H9 (cell line): ENCODE results near the gene HSPD1. TPM values are rescaled to one million over a fixed set of nuclear protein-coding genes. Genes with fewer than 3 reads are reported as not detected.

Experiments
- DNase-seq: peaks from one replicate; pipeline ENCODE4 v3.0.0-alpha.2; 2017
- H2AFZ ChIP-seq: one replicate; pipeline ENCODE4 v1.6.1; 2013; ENCODE audit warnings: mild to moderate bottlenecking, low read length, control low read depth, moderate library complexity
- H2AK5ac ChIP-seq: 2 replicates; pipeline ENCODE4 v1.6.1; 2013; ENCODE audit warnings: low read length, control low read depth, mixed read lengths; ENCODE audit not compliant: insufficient read length
- H2BK120ac ChIP-seq: one replicate; pipeline ENCODE4 v1.6.1; 2013; ENCODE audit warnings: low read depth, mild to moderate bottlenecking, low read length, control low read depth, inconsistent platforms; ENCODE audit not compliant: poor library complexity, severe bottlenecking
- H2BK12ac ChIP-seq: 2 replicates; pipeline ENCODE4 v1.6.1; 2013; ENCODE audit warnings: low read length, control low read depth, mixed read lengths, low read depth; ENCODE audit not compliant: insufficient read length
- H2BK15ac ChIP-seq: 2 replicates; pipeline ENCODE4 v1.6.1; 2013; ENCODE audit warnings: low read depth, low read length, control low read depth
- H2BK20ac ChIP-seq: one replicate; pipeline ENCODE4 v1.6.1; 2013; ENCODE audit warnings: low read depth, mild to moderate bottlenecking, low read length, control low read depth, inconsistent platforms; ENCODE audit not compliant: poor library complexity, severe bottlenecking
- H2BK5ac ChIP-seq: 2 replicates; pipeline ENCODE4 v1.6.1; 2013; ENCODE audit warnings: low read length, control low read depth, mixed read lengths; ENCODE audit not compliant: insufficient read length
- H3K14ac ChIP-seq: 2 replicates; pipeline ENCODE4 v1.6.1; 2013; ENCODE audit warnings: low read length, control low read depth; ENCODE audit not compliant: insufficient read depth
- H3K18ac ChIP-seq: 2 replicates; pipeline ENCODE4 v1.6.1; 2013; ENCODE audit warnings: low read depth, mild to moderate bottlenecking, mixed read lengths, low read length, control low read depth; ENCODE audit not compliant: insufficient read length
- H3K23ac ChIP-seq: 2 replicates; pipeline ENCODE4 v1.6.1; 2013; ENCODE audit warnings: low read length, control low read depth, mixed read lengths, low read depth; ENCODE audit not compliant: insufficient read length
- H3K23me2 ChIP-seq: 2 replicates; pipeline ENCODE4 v1.6.1; 2013; ENCODE audit warnings: low read depth, mild to moderate bottlenecking, mixed read lengths, low read length, control low read depth; ENCODE audit not compliant: insufficient read length, poor library complexity, severe bottlenecking
- H3K27ac ChIP-seq: 2 replicates; pipeline ENCODE4 v1.5.1; 2013; ENCODE audit warnings: low read length, control low read depth, mixed read lengths, low read depth; ENCODE audit not compliant: insufficient read length
- H3K27me3 ChIP-seq: 2 replicates; pipeline ENCODE4 v1.6.1; 2013; ENCODE audit warnings: low read length, control low read depth, inconsistent platforms; ENCODE audit not compliant: insufficient read depth
- H3K4ac ChIP-seq: 2 replicates; pipeline ENCODE4 v1.6.1; 2013; ENCODE audit warnings: low read depth, mild to moderate bottlenecking, control low read depth, inconsistent platforms, low read length, moderate library complexity
- H3K4me1 ChIP-seq: 2 replicates; pipeline ENCODE4 v1.6.1; 2013; ENCODE audit warnings: low read length, control low read depth, inconsistent platforms; ENCODE audit not compliant: insufficient read depth
- H3K4me2 ChIP-seq: 2 replicates; pipeline ENCODE4 v1.6.1; 2013; ENCODE audit warnings: low read length, control low read depth, mixed read lengths; ENCODE audit not compliant: insufficient read length, insufficient read depth
- H3K56ac ChIP-seq: 2 replicates; pipeline ENCODE4 v1.6.1; 2013; ENCODE audit warnings: low read depth, mild to moderate bottlenecking, mixed read lengths, low read length, control low read depth; ENCODE audit not compliant: insufficient read length
- H3K79me1 ChIP-seq: 2 replicates; pipeline ENCODE4 v1.6.1; 2013; ENCODE audit warnings: low read depth, mild to moderate bottlenecking, moderate library complexity, low read length, control low read depth, inconsistent platforms; ENCODE audit not compliant: insufficient read depth, poor library complexity, severe bottlenecking
- H3K79me2 ChIP-seq: 2 replicates; pipeline ENCODE4 v1.6.1; 2013; ENCODE audit warnings: low read length, control low read depth, inconsistent platforms; ENCODE audit not compliant: insufficient read depth
- H3K9ac ChIP-seq: 2 replicates; pipeline ENCODE4 v1.6.1; 2013; ENCODE audit warnings: low read length, control low read depth, mixed read lengths; ENCODE audit not compliant: insufficient read length; ENCODE audit errors: extremely low read depth
- H3K9me3 ChIP-seq: one replicate; pipeline ENCODE4 v1.6.1; 2013; ENCODE audit warnings: low read depth, low read length, inconsistent platforms; ENCODE audit not compliant: control insufficient read depth
- H3T11ph ChIP-seq: one replicate; pipeline ENCODE4 v1.6.1; 2013; ENCODE audit warnings: mild to moderate bottlenecking, low read length, control low read depth, inconsistent platforms
- H4K20me1 ChIP-seq: one replicate; pipeline ENCODE4 v1.6.1; 2013; ENCODE audit not compliant: control insufficient read depth, insufficient read length, insufficient read depth
- H4K5ac ChIP-seq: 2 replicates; pipeline ENCODE4 v1.6.1; 2013; ENCODE audit warnings: low read depth, mild to moderate bottlenecking, mixed read lengths, low read length, control low read depth; ENCODE audit not compliant: insufficient read length
- H4K8ac ChIP-seq: replicated peaks from 2 replicates; pipeline ENCODE4 v1.6.1; 2013; ENCODE audit warnings: low read length, control low read depth, mixed read lengths, low read depth; ENCODE audit not compliant: insufficient read length
- H4K91ac ChIP-seq: 2 replicates; pipeline ENCODE4 v1.6.1; 2013; ENCODE audit warnings: low read depth, mild to moderate bottlenecking, moderate library complexity, mixed read lengths, low read length, control low read depth; ENCODE audit not compliant: insufficient read length
- H3K27ac Mint-ChIP-seq, 3 experiments: 2 replicates in 2 of 3; 3 replicates in 1 of 3; pipeline ENCODE4 v1.8.0; 2020 to 2021; ENCODE audit warnings: mixed read lengths in 3 of 3, mild to moderate bottlenecking in 1 of 3, moderate library complexity in 1 of 3
- H3K27me3 Mint-ChIP-seq: 2 replicates; pipeline ENCODE4 v1.8.0; 2021; ENCODE audit warnings: low read depth, mild to moderate bottlenecking, moderate library complexity, mixed read lengths
- H3K36me3 Mint-ChIP-seq, 3 experiments: 2 replicates in 2 of 3; 3 replicates in 1 of 3; pipeline ENCODE4 v1.8.0; 2020 to 2021; ENCODE audit warnings: low read depth in 3 of 3, mixed read lengths in 3 of 3; ENCODE audit not compliant: insufficient read depth in 1 of 3
- H3K4me1 Mint-ChIP-seq, 2 experiments: 2 replicates each; pipeline ENCODE4 v1.8.0; 2020; ENCODE audit warnings: mixed read lengths in 2 of 2
- H3K4me3 Mint-ChIP-seq, 2 experiments: 2 replicates in 1 of 2; 3 replicates in 1 of 2; pipeline ENCODE4 v1.8.0; 2020 to 2021; ENCODE audit warnings: mild to moderate bottlenecking in 2 of 2, mixed read lengths in 2 of 2, moderate library complexity in 1 of 2
- H3K9me3 Mint-ChIP-seq, 2 experiments: 2 replicates in 1 of 2; 3 replicates in 1 of 2; pipeline ENCODE4 v1.8.0; 2020; ENCODE audit warnings: mild to moderate bottlenecking in 2 of 2, mixed read lengths in 2 of 2, moderate library complexity in 1 of 2
- CTCF ChIP-seq: fragments of 200-600 bp; sonication (generic); conservative IDR thresholded peaks from 3 replicates; pipeline ENCODE4 v1.8.0; 2021; ENCODE audit warnings: antibody characterized with exemption, mild to moderate bottlenecking
- WGBS: extraction: QIAGEN DNeasy Blood & Tissue Kit; methylation state at CpG from one replicate; pipeline ENCODE4 v1.1.7; 2013; ENCODE audit warnings: missing lambda C conversion rate, low lambda C conversion rate, mixed read lengths; ENCODE audit not compliant: insufficient read length; ENCODE audit errors: extremely low coverage; 5-methylcytosine and 5-hydroxymethylcytosine counted together
- long read RNA-seq: library from polyadenylated mRNA; unstranded; transcript quantifications from one replicate; pipeline ENCODE4 v2.0.0, GENCODE V29; 2020
- total RNA-seq: library from RNA; stranded (reverse); gene quantifications from 2 replicates; pipeline ENCODE4 v1.2.1, GENCODE V29; 2021

HSPD1 gene
- 844 and 846 TPM in 2 replicates for total RNA-seq
- long read RNA-seq, transcript HSPD1-202 (12 exons, 2,455 nt), result major isoform, 1,721 of 5,357 reads
- long read RNA-seq, transcript HSPD1-201 (12 exons, 2,299 nt), result minor isoform, 19 of 5,357 reads
- long read RNA-seq, transcript HSPD1-210 (3 exons, 714 nt), result minor isoform, 11 of 5,357 reads
- long read RNA-seq, partial matches to known transcripts, result 3,428 of 5,357 reads
- long read RNA-seq, other reads (novel, unspliced or antisense), result 177 of 5,357 reads

- H3K9me3 Mint-ChIP-seq, result no peaks in the 10 kb centered on the region; a peak in 1 of 5 replicates
- Histone ChIP-seq H4K20me1 (no peaks in the 10 kb centered on the region), H2BK15ac (no peak within 1 kb of the TSS), H2BK120ac (no peak within 1 kb of the TSS), H3K4me2 (peak within 1 kb of the TSS; percentile 84), H3K23me2 (peaks cover 6% of the 10 kb centered on the region), H3K79me1 (no peaks in the 10 kb centered on the region), H2BK5ac (no peak within 1 kb of the TSS), H3K27ac (peak within 1 kb of the TSS; percentile 27), H2BK12ac (no peak within 1 kb of the TSS), H3T11ph (no peak within 1 kb of the TSS), H4K5ac (no peak within 1 kb of the TSS), H3K4me1 (no peaks in the 10 kb centered on the region; the same call in 1 of the 2 replicates), H3K23ac (no peak within 1 kb of the TSS), H3K56ac (no peak within 1 kb of the TSS), H3K9me3 (no peaks in the 10 kb centered on the region), H2BK20ac (no peak within 1 kb of the TSS), H2AK5ac (no peak within 1 kb of the TSS), H3K79me2 (peaks cover 48% of the 10 kb centered on the region; the same call in 1 of the 2 replicates), H2AFZ (no peak within 1 kb of the TSS), H3K27me3 (no peaks in the 10 kb centered on the region), H3K18ac (peak within 1 kb of the TSS; percentile 76), H4K8ac (no peak within 1 kb of the TSS), H3K9ac (peak within 1 kb of the TSS; percentile 98), H3K14ac (peak within 1 kb of the TSS; percentile 62), H4K91ac (no peak within 1 kb of the TSS), H3K4ac (no peak within 1 kb of the TSS; the same call in 1 of the 2 replicates)
- no peaks in the 10 kb centered on the region for H3K27me3 Mint-ChIP-seq
- WGBS, result no CpG with 5 or more reads among the region's 104 CpGs
- peak; percentile 98 for DNase-seq
- H3K4me1 Mint-ChIP-seq, result peaks cover 35 to 39% of the 10 kb centered on the region in 2 experiments
- peak within 1 kb of the TSS; percentile 98 to 99 for H3K4me3 Mint-ChIP-seq
- H3K36me3 Mint-ChIP-seq, result peaks cover 70 to 89% (median 85%) of the 10 kb centered on the region in 3 experiments
- TF ChIP-seq CTCF, result no peak
- peak within 1 kb of the TSS; percentile 98 to 99 (median 99) for H3K27ac Mint-ChIP-seq
Observed at GRCh38 chr2:197499594-197500502, at the start of gene HSPD1, which contains the start of gene HSPE1. Gene HSPD1, minus strand, starts transcription at chr2:197499840. Its CDS starts 992 bp downstream, at chr2:197498848. Gene HSPE1, plus strand, starts transcription at chr2:197500379. Its CDS starts 58 bp downstream, at chr2:197500437.
